Jurkat, Clone E6-1 (cell line): ENCODE measurements around the gene SH3BP5.
A peak's percentile ranks its signal among the peaks of the same experiment; 100 is the strongest.

ENCODE experiments used
- DNase-seq: peaks from one replicate; pipeline ENCODE4 v3.0.0-alpha.2; 2011; ENCODE audit warnings: low read depth, low spot score
- H3K4me3 ChIP-seq: 2 replicates; pipeline ENCODE4 v1.5.1; 2011; ENCODE audit warnings: mild to moderate bottlenecking, low read length, control low read depth, moderate library complexity

The SH3BP5 gene

GRCh38 chr3:15330031-15330596 is 2.3 kb downstream of the SH3BP5 start:
- DNase-seq = no peak
- H3K4me3 ChIP-seq = no peak overlapping the region

- H3K4me3 ChIP-seq = no peak overlapping the region
- DNase-seq = no peak
Observed at GRCh38 chr3:15329046-15330005, 3.1 kb downstream of the SH3BP5 start.

GRCh38 chr3:15327941-15328340 is 4.4 kb downstream of the SH3BP5 start:
- H3K4me3 ChIP-seq = no peak overlapping the region; the same call in 1 of the 2 replicates
- peak; percentile 81 for DNase-seq

- no peak overlapping the region for H3K4me3 ChIP-seq
- DNase-seq = no peak
Observed at GRCh38 chr3:15326673-15327072, 5.7 kb downstream of the SH3BP5 start.

- no peak for DNase-seq
- H3K4me3 ChIP-seq = no peak overlapping the region
Observed at GRCh38 chr3:15326037-15326436, 6.3 kb downstream of the SH3BP5 start.

GRCh38 chr3:15325228-15325627 is 7.2 kb downstream of the SH3BP5 start:
- H3K4me3 ChIP-seq = no peak overlapping the region
- DNase-seq = no peak

GRCh38 chr3:15324379-15324808 is 8.0 kb downstream of the SH3BP5 start:
- no peak for DNase-seq

GRCh38 chr3:15323063-15323462 is 9.3 kb downstream of the SH3BP5 start:
- DNase-seq = no peak
- no peak overlapping the region for H3K4me3 ChIP-seq

More at GRCh38 chr3:15324379-15324808, 8.0 kb downstream of the SH3BP5 start:
- no peak overlapping the region for H3K4me3 ChIP-seq

GRCh38 chr3:15321349-15321748 is 11.0 kb downstream of the SH3BP5 start:
- DNase-seq = no peak
- no peak overlapping the region for H3K4me3 ChIP-seq

GRCh38 chr3:15319575-15319974 is 12.8 kb downstream of the SH3BP5 start:
- no peak for DNase-seq
- no peak overlapping the region for H3K4me3 ChIP-seq

- no peak for DNase-seq
Observed at GRCh38 chr3:15319136-15319535, 13.2 kb downstream of the SH3BP5 start.

GRCh38 chr3:15318661-15319060 is 13.7 kb downstream of the SH3BP5 start:
- H3K4me3 ChIP-seq = no peak overlapping the region
- no peak for DNase-seq

More at GRCh38 chr3:15319136-15319535, 13.2 kb downstream of the SH3BP5 start:
- H3K4me3 ChIP-seq = no peak overlapping the region

GRCh38 chr3:15316998-15317435 is 15.4 kb downstream of the SH3BP5 start:
- DNase-seq = no peak
- H3K4me3 ChIP-seq = no peak overlapping the region

GRCh38 chr3:15315003-15315402 is 17.4 kb downstream of the SH3BP5 start:
- H3K4me3 ChIP-seq = no peak overlapping the region
- DNase-seq = no peak

GRCh38 chr3:15314276-15314675 is 18.1 kb downstream of the SH3BP5 start:
- H3K4me3 ChIP-seq = no peak overlapping the region
- DNase-seq = no peak

GRCh38 chr3:15313461-15313860 is 18.9 kb downstream of the SH3BP5 start:
- DNase-seq = peak; percentile 95
- H3K4me3 ChIP-seq = no peak overlapping the region

GRCh38 chr3:15312550-15312949 is 19.8 kb downstream of the SH3BP5 start:
- H3K4me3 ChIP-seq = no peak overlapping the region
- DNase-seq = no peak

- peak; percentile 76 for DNase-seq
- H3K4me3 ChIP-seq = no peak overlapping the region
Observed at GRCh38 chr3:15310491-15311370, 21.7 kb downstream of the SH3BP5 start.

GRCh38 chr3:15309662-15310335 is 22.6 kb downstream of the SH3BP5 start:
- no peak for DNase-seq
- no peak overlapping the region for H3K4me3 ChIP-seq
